Immature natural killer cell (primary cell): ENCODE measurements around the gene ARHGEF2. TPM values are rescaled to one million over a fixed set of nuclear protein-coding genes. Genes with fewer than 3 reads are reported as not detected.
"Not testable (repeated sequence)": the region's sequence is repeated elsewhere in the genome, so short reads cannot be mapped to it uniquely, and the experiment has no call there.

Experiments used
- DNase-seq, 3 donors: peaks; one replicate each; pipeline ENCODE4 v3.0.0; 2022; ENCODE audit warnings: mixed read lengths in 1 of 3
- H3K27ac Mint-ChIP-seq, 6 donors: one replicate each; pipeline ENCODE4 v1.8.0; 2020; ENCODE audit warnings: mixed read lengths in 6 of 6, mild to moderate bottlenecking in 5 of 6, inconsistent platforms in 4 of 6, moderate library complexity in 3 of 6
- H3K27me3 Mint-ChIP-seq, 3 donors: one replicate each; pipeline ENCODE4 v1.8.0; 2020 to 2021; ENCODE audit warnings: low read depth in 3 of 3, mild to moderate bottlenecking in 3 of 3, mixed read lengths in 3 of 3, moderate library complexity in 3 of 3, inconsistent platforms in 1 of 3
- H3K36me3 Mint-ChIP-seq, 3 donors: one replicate each; pipeline ENCODE4 v1.8.0; 2020; ENCODE audit warnings: mixed read lengths in 3 of 3, inconsistent platforms in 2 of 3, mild to moderate bottlenecking in 2 of 3
- H3K4me1 Mint-ChIP-seq, 2 donors: one replicate each; pipeline ENCODE4 v1.8.0; 2020; ENCODE audit warnings: inconsistent platforms in 2 of 2, mild to moderate bottlenecking in 2 of 2, mixed read lengths in 2 of 2, moderate library complexity in 1 of 2
- H3K4me3 Mint-ChIP-seq, 5 donors: one replicate each; pipeline ENCODE4 v1.8.0; 2020; ENCODE audit warnings: mild to moderate bottlenecking in 5 of 5, mixed read lengths in 5 of 5, inconsistent platforms in 3 of 5, moderate library complexity in 3 of 5
- H3K9me3 Mint-ChIP-seq, 6 donors: one replicate each; pipeline ENCODE4 v1.8.0; 2020; ENCODE audit warnings: mild to moderate bottlenecking in 6 of 6, mixed read lengths in 6 of 6, inconsistent platforms in 4 of 6, moderate library complexity in 3 of 6
- polyA plus RNA-seq, 3 donors: library from polyadenylated mRNA; unstranded; fragments of 300-500 nt; fragmentation: Illumina TruSeq; gene quantifications; one replicate each; pipeline ENCODE4 v1.2.3, GENCODE V29; 2021

Gene ARHGEF2
- polyA plus RNA-seq, 3 donors from 2014 or later: 7.2 to 33.5 (median 11.7) TPM

- Mint-ChIP-seq H3K27ac (peak within 1 kb of the TSS; percentile 32 to 62 (median 46)), H3K4me3 (peak within 1 kb of the TSS in 2 of 5 donors; percentile 27 to 30), H3K27me3 (peaks cover 0 to 14% (median 9%) of the 10 kb centered on the region in 3 donors), H3K36me3 (peaks cover 0 to 3% (median 0%) of the 10 kb centered on the region in 3 donors), H3K4me1 (peaks cover 39 to 42% of the 10 kb centered on the region in 2 donors), H3K9me3 (no peaks in the 10 kb centered on the region)
- DNase-seq: no peak
Observed at GRCh38 chr1:155940993-155941844, 37.1 kb downstream of the ARHGEF2 start, which contains the start of gene RXFP4. TSS of gene RXFP4 (plus strand) at chr1:155941638. CDS start at chr1:155941710, 72 bp downstream.

- H3K27me3 Mint-ChIP-seq: peaks cover 0 to 11% (median 7%) of the 10 kb centered on the region in 3 donors
- no peaks in the 10 kb centered on the region for H3K9me3 Mint-ChIP-seq
- no peak for DNase-seq
- H3K4me3 Mint-ChIP-seq: no peak overlapping the region
- H3K4me1 Mint-ChIP-seq: peaks cover 39% of the 10 kb centered on the region in 2 donors
- H3K27ac Mint-ChIP-seq: peak overlapping the region in 5 of 6 donors; percentile 28 to 62 (median 51)
- no peaks in the 10 kb centered on the region for H3K36me3 Mint-ChIP-seq
Observed at GRCh38 chr1:155940482-155940992, 37.8 kb downstream of the ARHGEF2 start.

- H3K27me3 Mint-ChIP-seq: peaks cover 0 to 8% (median 5%) of the 10 kb centered on the region in 3 donors
- DNase-seq: peak; percentile 25 to 40 (median 31)
- no peak overlapping the region for H3K4me3 Mint-ChIP-seq
- H3K4me1 Mint-ChIP-seq: peaks cover 29 to 30% of the 10 kb centered on the region in 2 donors
- H3K27ac Mint-ChIP-seq: peak overlapping the region in 2 of 6 donors; percentile 26 to 83
- no peaks in the 10 kb centered on the region for H3K36me3 Mint-ChIP-seq
- no peaks in the 10 kb centered on the region for H3K9me3 Mint-ChIP-seq
Observed at GRCh38 chr1:155938220-155938627, 40.1 kb downstream of the ARHGEF2 start.

- H3K27ac Mint-ChIP-seq: no peak overlapping the region
- DNase-seq: no peak
- peaks cover 0 to 4% (median 0%) of the 10 kb centered on the region in 3 donors for H3K36me3 Mint-ChIP-seq
- peaks cover 27 to 29% of the 10 kb centered on the region in 2 donors for H3K4me1 Mint-ChIP-seq
- H3K9me3 Mint-ChIP-seq: no peaks in the 10 kb centered on the region
- H3K27me3 Mint-ChIP-seq: peaks cover 0 to 1% (median under 1%) of the 10 kb centered on the region in 3 donors
- peak overlapping the region in 2 of 5 donors; percentile 36 to 58 for H3K4me3 Mint-ChIP-seq
Observed at GRCh38 chr1:155934936-155935590, 43.3 kb downstream of the ARHGEF2 start.

- Mint-ChIP-seq H3K36me3 (peaks cover 0 to 8% (median 4%) of the 10 kb centered on the region in 3 donors), H3K9me3 (no peaks in the 10 kb centered on the region), H3K27ac (no peak within 1 kb of the TSS), H3K4me1 (peaks cover 29 to 35% of the 10 kb centered on the region in 2 donors), H3K4me3 (peak within 1 kb of the TSS in 2 of 5 donors; percentile 36 to 58), H3K27me3 (no peaks in the 10 kb centered on the region)
- DNase-seq: peak; percentile 96 to 97 (median 97)
Observed at GRCh38 chr1:155934097-155934935, 44.0 kb downstream of the ARHGEF2 start, which contains the start of gene KHDC4. TSS of gene KHDC4 (minus strand) at chr1:155934413. CDS start at chr1:155934373, 40 bp downstream.

- H3K4me3 Mint-ChIP-seq: no peak overlapping the region
- DNase-seq: no peak
- H3K27me3 Mint-ChIP-seq: no peaks in the 10 kb centered on the region
- H3K4me1 Mint-ChIP-seq: peaks cover 31 to 38% of the 10 kb centered on the region in 2 donors
- H3K36me3 Mint-ChIP-seq: peaks cover 0 to 12% (median 8%) of the 10 kb centered on the region in 3 donors
- no peaks in the 10 kb centered on the region for H3K9me3 Mint-ChIP-seq
- H3K27ac Mint-ChIP-seq: no peak overlapping the region
Observed at GRCh38 chr1:155933591-155934096, 44.7 kb downstream of the ARHGEF2 start.

- peaks cover 28 to 38% of the 10 kb centered on the region in 2 donors for H3K4me1 Mint-ChIP-seq
- peak overlapping the region in 4 of 5 donors; percentile 23 to 45 (median 31) for H3K4me3 Mint-ChIP-seq
- H3K27ac Mint-ChIP-seq: peak overlapping the region in 2 of 6 donors; percentile 67 to 70
- no peaks in the 10 kb centered on the region for H3K27me3 Mint-ChIP-seq
- H3K9me3 Mint-ChIP-seq: no peaks in the 10 kb centered on the region
- no peak for DNase-seq
- H3K36me3 Mint-ChIP-seq: peaks cover 3 to 20% (median 8%) of the 10 kb centered on the region in 3 donors
Observed at GRCh38 chr1:155932487-155932886, 45.9 kb downstream of the ARHGEF2 start.

- peak overlapping the region in 3 of 5 donors; percentile 23 to 46 (median 27) for H3K4me3 Mint-ChIP-seq
- H3K4me1 Mint-ChIP-seq: peaks cover 28 to 39% of the 10 kb centered on the region in 2 donors
- no peak for DNase-seq
- H3K27ac Mint-ChIP-seq: peak overlapping the region in 4 of 6 donors; percentile 50 to 70 (median 55)
- peaks cover 5 to 23% (median 8%) of the 10 kb centered on the region in 3 donors for H3K36me3 Mint-ChIP-seq
- H3K9me3 Mint-ChIP-seq: no peaks in the 10 kb centered on the region
- no peaks in the 10 kb centered on the region for H3K27me3 Mint-ChIP-seq
Observed at GRCh38 chr1:155932081-155932480, 46.3 kb downstream of the ARHGEF2 start.

GRCh38 chr1:155931332-155932038 lies 46.9 kb downstream of the ARHGEF2 start:
- Mint-ChIP-seq H3K27ac (peak overlapping the region in 5 of 6 donors; percentile 53 to 70 (median 67)), H3K4me1 (peaks cover 30 to 43% of the 10 kb centered on the region in 2 donors), H3K4me3 (peak overlapping the region; percentile 12 to 66 (median 29)), H3K36me3 (peaks cover 10 to 29% (median 14%) of the 10 kb centered on the region in 3 donors), H3K9me3 (no peaks in the 10 kb centered on the region), H3K27me3 (no peaks in the 10 kb centered on the region)
- no peak for DNase-seq

- H3K36me3 Mint-ChIP-seq: peaks cover 14 to 34% (median 18%) of the 10 kb centered on the region in 3 donors
- peaks cover 26 to 38% of the 10 kb centered on the region in 2 donors for H3K4me1 Mint-ChIP-seq
- not testable (repeated sequence) for DNase-seq, H3K9me3 Mint-ChIP-seq, H3K27me3 Mint-ChIP-seq
- peak overlapping the region; percentile 20 to 77 (median 65) for H3K27ac Mint-ChIP-seq
- peak overlapping the region in 2 of 5 donors; percentile 55 to 66 for H3K4me3 Mint-ChIP-seq
Observed at GRCh38 chr1:155930725-155931124, 47.6 kb downstream of the ARHGEF2 start.

GRCh38 chr1:155929057-155929456 lies 49.3 kb downstream of the ARHGEF2 start:
- H3K27ac Mint-ChIP-seq: peak overlapping the region in 1 of 6 donors; percentile 64

GRCh38 chr1:155925506-155925905 lies 52.8 kb downstream of the ARHGEF2 start:
- Mint-ChIP-seq H3K27ac (peak overlapping the region in 1 of 6 donors; percentile 2), H3K4me1 (peaks cover 9 to 18% of the 10 kb centered on the region in 2 donors), H3K36me3 (peaks cover 37 to 63% (median 37%) of the 10 kb centered on the region in 3 donors), H3K27me3 (no peaks in the 10 kb centered on the region), H3K9me3 (no peaks in the 10 kb centered on the region), H3K4me3 (no peak overlapping the region)
- DNase-seq: no peak

More at GRCh38 chr1:155929057-155929456, 49.3 kb downstream of the ARHGEF2 start:
- DNase-seq: no peak
- H3K4me1 Mint-ChIP-seq: peaks cover 26 to 37% of the 10 kb centered on the region in 2 donors
- no peaks in the 10 kb centered on the region for H3K27me3 Mint-ChIP-seq
- H3K4me3 Mint-ChIP-seq: no peak overlapping the region
- no peaks in the 10 kb centered on the region for H3K9me3 Mint-ChIP-seq
- H3K36me3 Mint-ChIP-seq: peaks cover 20 to 39% (median 23%) of the 10 kb centered on the region in 3 donors
